GOT3 (cell line): ENCODE data around the gene TELO2.

Source experiments
- DNase-seq: peaks from one replicate; lab custom pipeline; 2025; ENCODE audit warnings: mixed read lengths; lab: John Stamatoyannopoulos, UW

Gene TELO2

DNA sequence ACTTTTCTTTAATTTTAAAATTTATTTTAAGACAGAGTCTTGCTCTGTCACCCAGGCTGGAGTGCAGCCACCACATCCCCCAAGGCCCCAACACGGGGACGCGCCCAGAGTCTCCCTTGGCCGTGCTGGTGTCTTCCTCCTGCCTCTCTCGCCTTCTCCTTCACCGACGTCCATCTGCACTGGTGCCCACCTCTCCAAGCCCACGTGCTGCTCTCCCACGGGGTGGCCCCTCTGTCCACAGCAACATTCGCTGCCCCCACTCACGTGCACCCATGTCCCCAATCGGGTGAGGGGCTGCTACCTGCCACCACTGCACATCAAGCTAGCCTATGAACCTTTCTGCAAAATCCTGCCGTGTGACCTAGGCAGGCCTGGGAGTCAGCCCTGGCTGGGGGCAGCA is 43.4 kb downstream of the TELO2 start:
- DNase-seq, result no peak

DNA sequence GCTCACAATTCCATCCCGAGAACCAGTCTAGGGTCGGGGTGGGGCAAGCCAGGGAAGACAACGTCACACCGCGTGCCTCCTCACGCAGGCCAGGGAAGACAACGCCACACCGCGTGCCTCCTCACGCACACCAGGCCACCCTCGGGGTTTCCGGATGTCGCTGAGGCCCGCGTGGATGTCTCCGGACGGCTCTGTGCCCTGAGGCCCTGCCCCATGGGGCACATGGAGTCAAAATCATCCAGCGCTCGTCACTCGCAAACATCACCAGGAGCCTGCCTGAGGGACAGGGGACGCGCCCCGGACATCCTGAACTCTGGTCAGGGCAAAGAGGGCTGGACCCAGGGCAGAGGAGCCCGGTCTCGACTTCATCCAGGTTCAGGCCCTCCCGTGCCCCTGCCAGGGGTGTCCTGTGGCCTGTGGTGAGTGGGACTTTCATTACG is 44.0 kb downstream of the TELO2 start:
- DNase-seq, result no peak

DNA sequence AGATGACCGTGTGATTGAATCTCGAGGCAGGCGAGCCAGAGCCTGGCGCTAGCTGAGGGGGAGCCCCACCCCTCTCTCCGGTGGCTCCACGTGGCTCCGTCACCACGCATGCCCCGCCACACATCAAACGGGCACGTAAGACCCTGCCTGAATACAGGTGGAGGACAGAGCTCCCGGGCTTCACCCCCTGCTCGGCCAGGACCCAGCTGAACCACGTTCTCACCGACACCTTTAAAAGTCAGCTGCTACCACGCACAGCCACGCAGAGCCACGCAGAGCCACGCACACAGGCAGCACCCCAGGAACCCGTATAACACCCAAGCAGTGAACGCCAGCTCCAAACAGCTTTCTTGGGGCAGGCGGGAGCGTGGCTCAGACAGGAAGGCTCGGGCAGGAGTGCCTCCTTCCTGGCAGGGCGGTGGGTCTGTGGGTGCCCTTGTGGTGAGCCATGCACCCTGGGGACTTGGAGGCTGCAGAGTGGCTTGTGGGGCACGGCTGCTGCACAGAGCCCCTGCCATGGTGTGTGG is 44.7 kb downstream of the TELO2 start:
- no peak for DNase-seq

DNA sequence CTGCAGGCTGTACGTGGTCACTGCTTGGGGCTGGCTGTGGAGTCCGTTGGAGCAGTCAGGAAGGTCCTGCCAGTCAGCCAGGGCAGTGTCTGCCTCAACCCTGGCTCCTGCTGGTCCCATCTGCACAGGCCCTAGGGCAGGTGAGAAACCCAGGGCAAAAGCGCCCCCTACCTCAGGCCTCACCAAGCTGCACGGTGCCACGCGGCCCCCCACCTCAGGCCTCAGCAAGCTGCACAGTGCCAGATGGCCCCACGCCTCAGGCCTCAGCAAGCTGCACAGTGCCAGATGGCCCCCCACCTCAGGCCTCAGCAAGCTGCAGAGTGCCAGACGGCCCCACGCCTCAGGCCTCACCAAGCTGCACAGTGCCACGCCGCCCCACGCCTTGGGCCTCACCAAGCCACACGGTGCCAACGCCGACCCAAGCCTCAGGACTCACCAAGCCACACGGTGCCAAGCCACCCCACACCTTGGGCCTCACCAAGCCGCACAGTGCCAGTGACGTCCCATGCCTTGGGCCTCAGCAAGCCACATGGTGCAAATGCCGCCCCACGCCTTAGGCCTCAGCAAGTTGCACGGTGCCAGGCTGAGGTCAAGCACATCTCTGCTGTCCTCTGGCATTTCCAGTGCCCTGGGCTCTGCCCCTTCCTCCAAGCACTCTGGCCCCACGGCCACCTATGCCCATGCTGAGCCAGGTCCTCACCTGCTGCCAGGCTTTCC is 45.8 kb downstream of the TELO2 start:
- DNase-seq, result no peak

DNA sequence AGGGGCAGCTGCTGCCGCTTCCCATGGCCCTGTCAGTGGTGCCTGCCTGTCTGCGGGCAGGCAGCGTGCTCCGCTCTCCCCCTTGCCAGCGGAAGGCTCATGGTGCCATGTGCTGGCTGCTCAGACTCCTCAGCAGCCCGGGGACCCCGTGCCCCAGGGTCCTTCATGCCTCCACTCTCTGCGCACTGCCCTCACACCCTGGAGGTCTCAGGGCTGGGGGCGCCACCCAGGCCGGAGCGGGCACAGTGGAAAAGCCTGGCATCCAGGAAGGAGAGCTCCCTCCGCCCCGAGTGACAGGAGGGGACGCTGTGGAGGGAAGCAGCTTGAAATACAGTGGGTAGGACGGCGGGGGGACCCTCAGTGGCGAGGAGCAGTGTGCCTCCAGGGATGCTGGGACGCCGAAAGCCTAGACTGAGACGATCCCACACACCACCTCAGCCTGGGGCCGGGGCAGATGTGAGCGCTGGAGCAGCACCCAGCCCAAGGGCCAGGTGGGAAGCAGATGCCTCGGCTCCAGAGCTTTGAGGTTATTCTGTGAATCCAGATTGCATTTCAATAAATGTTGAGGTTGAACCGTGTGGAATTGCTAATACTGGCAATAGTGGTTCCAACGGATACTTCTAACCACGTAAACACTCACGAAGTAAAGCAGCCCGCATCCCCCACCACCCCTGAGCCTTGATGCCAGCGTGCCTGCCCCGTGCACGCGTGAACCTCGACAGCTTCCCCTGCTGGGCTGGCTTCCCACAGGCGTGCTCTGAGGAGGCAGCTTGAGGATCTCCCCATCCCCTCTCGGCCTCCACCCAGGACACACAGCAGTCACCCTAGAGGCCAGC is 46.8 kb downstream of the TELO2 start:
- no peak for DNase-seq

DNA sequence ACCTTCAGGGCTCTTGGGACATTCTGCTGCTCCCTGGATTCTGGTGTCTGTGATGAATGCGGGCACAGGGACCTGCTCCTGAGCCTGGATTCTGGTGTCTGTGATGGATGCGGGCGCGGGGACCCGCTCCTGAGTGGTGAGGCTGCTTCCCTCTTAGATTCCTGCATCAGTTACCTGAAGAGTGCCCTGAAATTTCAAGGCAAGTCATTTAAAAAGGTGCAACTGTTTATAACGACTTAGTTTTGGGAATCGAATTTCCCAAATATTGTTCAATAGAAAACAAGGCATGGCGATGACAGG is 47.3 kb downstream of the TELO2 start:
- no peak for DNase-seq

DNA sequence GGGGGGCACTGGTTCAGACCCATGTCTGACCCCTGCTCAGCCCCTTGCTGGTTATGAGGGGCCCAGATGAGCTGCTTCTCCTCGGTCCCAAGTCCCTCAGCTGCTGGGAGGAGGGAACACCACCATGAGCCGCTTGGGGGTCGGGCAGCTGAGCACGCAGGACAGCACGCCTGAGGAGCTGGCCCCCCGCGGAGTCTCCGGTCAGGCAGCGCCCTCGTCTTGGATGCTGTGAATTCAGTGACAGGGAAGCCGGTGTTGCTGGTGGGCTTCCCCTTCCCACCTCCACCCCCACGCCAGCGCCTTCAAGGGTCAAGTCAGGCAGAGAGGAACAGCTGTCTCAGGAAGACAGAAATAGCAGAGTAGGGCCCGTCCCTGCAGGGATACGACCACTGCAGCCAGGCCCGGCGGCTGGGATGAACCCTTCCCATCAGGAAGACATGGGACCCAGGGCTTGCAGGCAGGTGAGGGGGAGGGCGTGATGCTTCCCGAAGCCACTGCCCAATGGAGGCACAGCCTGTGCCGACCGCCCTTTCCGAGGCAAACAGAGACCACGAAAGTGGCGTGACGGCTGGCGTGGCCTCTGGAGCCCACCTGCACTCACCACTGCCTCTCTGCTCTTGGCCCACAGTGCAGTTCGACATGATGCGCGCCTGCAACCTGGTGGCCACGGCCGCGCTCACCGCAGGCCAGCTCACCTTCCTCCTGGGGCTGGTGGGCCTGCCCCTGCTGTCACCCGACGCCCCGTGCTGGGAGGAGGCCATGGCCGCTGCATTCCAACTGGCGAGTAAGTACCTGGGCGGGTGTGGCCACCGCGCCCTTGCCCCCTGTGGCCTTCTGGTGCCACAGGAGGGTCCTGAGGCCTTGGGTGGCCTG is 48.4 kb downstream of the TELO2 start:
- DNase-seq, result no peak

GRCh38 chr16:1542166-1542500 is 49.0 kb downstream of the TELO2 start:
- DNase-seq, result no peak

- DNase-seq, result no peak
Observed at GRCh38 chr16:1542533-1542932, 49.4 kb downstream of the TELO2 start.

- DNase-seq, result no peak
Observed at GRCh38 chr16:1543085-1543896, 50.1 kb downstream of the TELO2 start.

GRCh38 chr16:1545044-1546040 is 52.2 kb downstream of the TELO2 start:
- DNase-seq, result no peak

DNA sequence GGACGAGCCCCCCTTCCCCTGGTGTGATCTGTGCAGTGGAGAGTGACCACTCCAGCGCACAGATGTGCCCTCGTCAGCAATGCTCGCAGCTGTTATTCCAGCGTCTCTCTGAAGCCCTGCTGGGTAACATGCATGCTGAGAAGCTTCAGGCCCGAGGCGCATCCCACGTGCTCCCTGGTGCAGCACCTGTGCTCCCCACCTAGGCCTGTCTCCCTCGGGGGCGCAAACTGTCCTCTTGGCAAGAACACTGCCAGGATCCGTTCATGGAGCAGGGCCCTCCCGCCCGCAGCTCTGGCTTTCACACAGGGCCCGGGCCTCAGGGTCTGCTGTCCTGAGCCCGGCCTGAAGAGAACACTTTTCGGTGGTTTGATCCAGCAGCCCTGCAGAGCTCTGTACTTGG is 53.3 kb downstream of the TELO2 start:
- DNase-seq, result no peak

- DNase-seq, result no peak
Observed at GRCh38 chr16:1548233-1548632, 55.1 kb downstream of the TELO2 start.

- DNase-seq, result no peak
Observed at GRCh38 chr16:1548727-1549126, 55.6 kb downstream of the TELO2 start.

- DNase-seq, result no peak
Observed at GRCh38 chr16:1550069-1550468, 56.9 kb downstream of the TELO2 start.

DNA sequence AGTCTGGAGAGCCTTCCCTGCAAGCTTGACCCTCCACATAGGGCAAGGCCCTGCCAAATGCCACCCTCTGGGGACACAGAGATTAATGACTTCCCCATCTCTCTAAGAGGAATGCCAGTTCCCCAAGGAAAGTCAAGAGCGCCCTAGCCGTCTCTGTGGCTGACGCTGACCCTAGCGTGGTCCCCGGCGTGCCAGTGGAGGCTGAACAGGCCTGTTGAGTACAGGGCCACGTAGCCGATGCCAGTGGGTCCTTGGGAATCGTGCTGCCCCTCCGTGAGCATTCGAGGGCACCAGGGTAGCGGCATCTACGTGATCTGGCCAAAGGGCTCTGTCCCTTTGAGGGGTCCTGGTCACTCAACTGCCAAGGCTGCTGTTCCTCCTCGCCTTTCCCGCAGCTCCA is 57.5 kb downstream of the TELO2 start:
- DNase-seq, result no peak

DNA sequence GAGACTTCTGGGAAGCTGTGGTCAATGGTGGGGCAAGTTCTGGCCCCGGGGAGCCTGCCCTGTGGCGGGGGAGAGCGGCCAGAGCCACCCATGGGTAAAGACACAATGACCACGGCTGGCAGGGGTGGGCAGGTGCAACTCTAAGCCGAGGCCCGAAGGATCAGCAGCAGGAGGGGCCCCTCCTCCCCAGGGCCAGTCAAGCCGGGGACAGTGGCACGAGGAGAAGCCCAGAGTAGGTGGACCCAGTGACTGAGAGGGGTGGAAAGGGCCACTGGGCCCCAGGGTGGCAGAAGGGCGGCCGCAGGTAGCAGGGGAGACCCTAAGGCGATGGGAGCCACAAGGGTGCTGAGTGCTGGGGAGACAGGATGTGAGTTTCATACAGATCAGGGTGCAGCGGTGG is 58.0 kb downstream of the TELO2 start:
- no peak for DNase-seq

GRCh38 chr16:1552129-1552528 is 59.0 kb downstream of the TELO2 start:
- DNase-seq, result no peak

- DNase-seq, result no peak
Observed at GRCh38 chr16:1553946-1554825, 61.0 kb downstream of the TELO2 start.
